HuH-7 (cell line): ENCODE data around the gene DIPK1C.
"Not testable (repeated sequence)": the region's sequence is repeated elsewhere in the genome, so short reads cannot be mapped to it uniquely, and the experiment has no call there.

Experiments used
- DNase-seq: peaks from one replicate; pipeline ENCODE4 v3.0.0; 2011; ENCODE audit warnings: low spot score

The DIPK1C gene

DNA sequence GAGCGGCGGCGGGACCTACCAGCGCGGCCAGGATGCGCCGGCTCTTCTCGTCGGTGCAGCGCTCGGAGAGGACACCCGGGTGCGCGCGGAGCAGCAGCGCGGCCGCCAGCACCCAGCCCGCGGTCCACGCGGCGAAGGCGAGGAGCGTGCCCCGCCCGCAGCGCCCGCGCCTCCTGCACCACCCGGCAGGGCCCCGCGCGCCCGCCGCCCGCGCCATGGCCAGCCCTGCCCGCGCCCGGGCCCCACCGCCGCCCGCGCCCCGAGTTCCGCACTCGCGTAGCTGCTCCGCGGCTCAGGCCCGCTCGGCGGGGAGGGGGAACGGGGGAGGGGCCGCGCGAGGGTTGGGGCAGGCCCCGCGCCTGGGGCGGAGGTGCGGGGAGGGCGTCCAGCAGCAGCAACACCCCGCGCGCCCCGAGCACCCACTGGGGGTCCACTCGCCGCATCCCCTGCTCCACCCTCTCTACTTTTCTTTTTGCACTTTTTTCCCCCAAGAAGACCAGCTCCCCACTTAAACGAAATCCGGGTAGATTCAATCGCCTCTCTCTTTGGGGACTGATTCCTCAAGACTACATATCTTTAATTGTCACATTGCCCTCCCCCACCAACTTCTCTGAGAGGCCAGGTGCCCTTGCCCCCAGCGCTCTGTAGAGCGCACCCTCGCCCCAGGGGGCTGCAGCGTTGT lies at the start of gene DIPK1C:
Gene DIPK1C (minus strand): TSS at position 266 of the 682 bp plus-strand sequence. CDS start 49 bp downstream, at position 217.
- DNase-seq = no peak

DNA sequence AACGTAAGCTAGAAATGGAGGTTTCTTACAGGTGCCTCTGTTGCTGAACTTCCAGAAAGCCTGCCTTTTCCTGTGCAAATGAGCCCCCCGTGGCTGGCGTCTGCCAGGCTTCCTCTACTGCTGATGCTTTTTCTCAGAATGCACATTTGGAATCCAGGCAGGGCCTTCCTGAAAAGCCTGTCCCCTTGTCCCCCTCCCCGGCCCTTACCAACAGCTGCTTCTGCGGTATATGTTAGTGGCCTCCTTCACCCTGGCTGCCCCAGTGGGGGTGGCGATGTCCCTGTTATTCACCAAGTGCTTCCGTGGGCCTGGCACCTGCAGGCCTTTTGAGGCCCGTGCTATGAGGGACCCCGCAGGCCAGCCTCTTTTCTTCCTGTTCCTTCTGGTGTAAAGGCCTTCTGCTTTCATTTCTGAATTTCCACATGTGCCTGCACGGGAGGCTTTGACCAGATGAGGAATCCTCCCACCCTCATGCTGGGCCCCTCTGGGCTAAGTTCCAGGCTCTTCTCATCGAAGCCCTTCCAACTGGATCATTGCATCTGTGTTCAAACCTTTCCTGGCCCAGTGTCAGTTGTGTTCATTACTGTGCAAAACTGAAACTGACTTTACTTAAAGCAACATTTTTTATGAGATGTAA lies 49.5 kb upstream of the DIPK1C start:
- no peak for DNase-seq

GRCh38 chr18:74505776-74506175 lies 48.7 kb upstream of the DIPK1C start:
- no peak for DNase-seq

DNA sequence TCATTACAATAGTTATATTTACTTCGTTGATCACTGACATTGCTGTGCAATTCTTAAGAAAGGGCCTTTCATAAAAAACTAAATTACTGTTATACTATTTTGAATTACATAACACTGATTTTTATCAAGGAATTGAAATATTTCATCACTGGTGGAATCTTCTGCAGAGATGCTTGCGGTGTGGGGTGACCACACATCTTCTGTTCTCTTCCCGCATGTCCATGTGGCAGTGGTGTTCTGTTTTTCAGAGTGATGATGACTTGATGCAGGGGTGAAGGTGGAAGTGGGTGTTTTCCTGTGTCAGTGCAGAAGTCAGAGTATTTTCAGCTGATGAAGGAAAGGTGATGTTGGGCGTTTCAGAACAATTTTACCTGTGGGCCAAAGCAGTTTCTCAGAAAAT lies 46.0 kb upstream of the DIPK1C start:
- no peak for DNase-seq

DNA sequence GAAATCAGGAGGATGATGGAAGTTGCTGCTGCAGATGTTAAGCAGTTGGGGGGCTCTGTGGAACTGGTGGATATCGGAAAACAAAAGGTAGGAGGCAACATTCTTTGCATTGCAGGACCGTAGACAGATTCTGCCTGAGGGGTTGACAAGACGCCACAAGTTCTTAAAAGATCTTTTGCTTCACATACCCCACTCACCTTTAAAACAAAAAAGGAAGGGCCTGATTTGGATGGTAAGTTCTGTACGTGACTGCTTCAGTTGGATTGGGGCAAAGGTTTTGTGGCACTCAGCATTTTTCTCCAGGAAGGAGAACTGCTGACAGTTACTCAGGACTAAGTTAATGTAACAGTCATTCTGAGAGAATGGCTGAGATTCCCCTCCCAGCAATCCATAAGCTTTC lies 44.3 kb upstream of the DIPK1C start:
- no peak for DNase-seq

DNA sequence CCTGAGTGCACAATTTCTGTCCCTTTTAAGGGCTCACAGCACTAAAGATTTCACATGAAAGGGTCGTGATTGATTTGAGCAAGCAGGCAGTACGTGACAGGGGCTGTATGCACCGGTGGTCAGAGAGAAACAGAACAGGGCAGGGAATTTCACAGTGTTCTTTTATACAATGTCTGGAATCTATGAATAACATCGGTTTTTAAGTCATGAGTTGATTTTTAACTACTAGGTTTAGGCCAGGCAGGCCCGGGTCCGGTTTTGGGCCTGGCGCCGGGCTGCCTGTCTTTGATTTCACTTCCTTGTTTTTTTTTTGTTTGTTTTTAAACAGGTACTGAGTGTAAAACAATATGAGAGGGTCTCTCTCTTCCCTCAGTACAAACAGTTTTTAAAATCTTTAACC lies 43.7 kb upstream of the DIPK1C start:
- not testable (repeated sequence) for DNase-seq

DNA sequence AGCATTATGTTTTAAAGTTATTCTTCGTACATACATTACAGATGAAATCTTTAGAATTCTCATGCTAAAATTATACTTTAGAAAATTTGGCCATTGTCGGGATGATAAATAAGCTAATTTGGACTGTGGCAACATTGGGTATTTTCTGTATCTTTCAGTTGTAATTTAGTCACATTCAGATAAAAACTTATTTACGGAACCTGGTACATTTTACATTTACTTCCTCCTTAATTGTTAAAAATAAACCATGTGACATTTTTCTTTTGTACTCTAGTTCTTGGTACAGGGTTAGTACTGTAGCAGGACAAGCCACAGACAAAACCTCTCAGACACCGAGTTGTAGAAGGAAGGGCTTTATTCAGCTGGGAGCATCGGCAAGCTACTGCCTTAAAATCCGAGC lies 43.3 kb upstream of the DIPK1C start:
- no peak for DNase-seq

DNA sequence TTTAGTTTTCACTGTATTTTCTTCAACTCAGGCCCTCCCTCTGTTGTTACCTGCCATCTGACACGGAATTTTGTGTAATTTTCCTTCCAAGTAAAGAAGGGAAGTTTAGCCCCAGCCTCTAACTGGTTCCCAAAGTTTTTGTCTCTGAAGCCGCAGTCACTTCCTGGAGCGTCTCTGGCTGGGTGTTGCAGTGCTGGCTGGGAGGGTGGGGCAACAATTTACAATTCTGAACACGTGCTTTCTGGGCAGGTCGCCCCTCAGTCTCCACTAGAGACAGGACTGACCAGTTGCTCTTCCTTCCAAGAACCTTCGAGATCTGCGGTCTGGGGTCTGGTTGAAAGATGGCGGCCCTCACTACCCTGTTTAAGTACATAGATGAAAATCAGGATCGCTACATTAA lies 42.5 kb upstream of the DIPK1C start:
- no peak for DNase-seq

- no peak for DNase-seq
These were observed 41.9 kb upstream of the DIPK1C start for GRCh38 chr18:74498712-74499627.

DNA sequence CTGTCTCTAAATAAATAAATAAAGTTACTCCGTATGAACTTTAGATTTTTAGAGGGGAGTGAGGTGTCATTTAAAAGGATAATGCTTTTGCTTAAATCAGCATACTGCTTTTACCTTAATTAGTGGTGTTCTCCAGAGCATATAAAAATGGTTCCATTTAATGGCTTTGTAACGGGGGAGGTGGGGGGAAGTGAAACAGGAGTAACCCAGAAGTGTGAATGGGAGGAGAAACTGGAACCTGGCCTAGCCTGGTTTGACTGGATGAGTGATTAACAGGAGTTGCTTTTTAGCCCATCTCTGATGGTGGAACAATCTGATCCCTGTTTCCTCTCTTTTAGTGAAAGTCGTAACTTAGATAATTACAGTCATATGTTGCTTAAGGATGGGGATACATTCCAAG lies 40.7 kb upstream of the DIPK1C start:
- no peak for DNase-seq

DNA sequence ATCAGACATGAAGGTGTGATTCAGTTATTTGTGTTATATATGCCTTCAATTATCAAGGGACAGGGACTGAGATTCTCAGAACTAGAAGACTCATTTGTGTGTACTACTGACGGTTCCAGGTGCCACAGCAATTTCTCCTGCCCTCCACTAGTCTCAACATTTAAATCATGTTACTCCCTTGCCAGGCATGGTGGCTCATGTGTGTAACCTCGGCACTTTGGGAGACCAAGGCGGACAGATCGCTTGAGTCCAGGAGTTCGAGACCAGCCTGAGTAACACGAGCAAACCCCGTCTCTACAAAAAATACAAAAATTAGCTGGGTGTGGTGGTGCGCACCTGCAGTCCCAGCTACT lies 40.2 kb upstream of the DIPK1C start:
- no peak for DNase-seq

GRCh38 chr18:74496508-74497323 lies 39.6 kb upstream of the DIPK1C start:
- DNase-seq = peak; percentile 57

GRCh38 chr18:74495581-74496507 lies 38.7 kb upstream of the DIPK1C start, which contains the start of gene CNDP2:
Gene CNDP2 (plus strand): TSS chr18:74496363. CDS start chr18:74499974, 3,611 bp downstream.
- peak; percentile 91 for DNase-seq

DNA sequence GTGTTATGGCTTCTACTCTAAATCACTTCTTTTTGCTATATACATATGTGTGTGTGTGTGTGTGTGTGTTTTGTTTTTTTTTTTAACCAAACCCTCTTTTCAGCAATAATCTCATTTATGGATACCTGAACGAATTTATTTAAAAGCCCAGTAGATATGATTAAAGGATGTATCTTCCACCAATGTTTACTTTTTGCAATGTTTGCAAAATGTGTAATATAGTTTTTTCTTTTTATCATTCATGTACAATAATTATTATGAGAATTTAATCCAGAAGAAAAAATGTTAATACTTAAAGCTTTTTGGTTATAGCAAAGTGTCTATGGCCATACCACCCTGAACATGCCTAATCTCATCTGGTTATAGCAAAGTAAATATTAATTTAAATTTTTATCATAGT lies 37.4 kb upstream of the DIPK1C start:
- no peak for DNase-seq

DNA sequence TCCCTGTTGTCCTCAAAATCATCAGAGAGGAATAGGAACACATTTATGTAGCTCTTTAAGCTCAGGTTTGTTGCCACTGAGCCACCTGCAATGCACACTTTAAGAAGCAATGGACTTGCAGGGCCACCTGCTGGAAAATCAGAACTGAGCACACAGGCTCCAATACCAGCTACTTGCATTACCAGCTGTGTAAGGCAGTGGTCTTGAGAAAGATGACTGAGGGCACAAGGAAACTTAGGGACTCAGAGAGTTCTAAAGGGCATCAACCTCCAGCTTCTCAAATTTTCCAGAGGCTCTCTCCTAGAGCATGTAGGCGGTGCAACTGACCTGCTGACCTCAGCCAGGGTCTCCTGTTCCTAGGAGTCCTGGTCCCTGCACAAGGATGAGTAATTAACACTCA lies 36.6 kb upstream of the DIPK1C start:
- peak; percentile 48 for DNase-seq

DNA sequence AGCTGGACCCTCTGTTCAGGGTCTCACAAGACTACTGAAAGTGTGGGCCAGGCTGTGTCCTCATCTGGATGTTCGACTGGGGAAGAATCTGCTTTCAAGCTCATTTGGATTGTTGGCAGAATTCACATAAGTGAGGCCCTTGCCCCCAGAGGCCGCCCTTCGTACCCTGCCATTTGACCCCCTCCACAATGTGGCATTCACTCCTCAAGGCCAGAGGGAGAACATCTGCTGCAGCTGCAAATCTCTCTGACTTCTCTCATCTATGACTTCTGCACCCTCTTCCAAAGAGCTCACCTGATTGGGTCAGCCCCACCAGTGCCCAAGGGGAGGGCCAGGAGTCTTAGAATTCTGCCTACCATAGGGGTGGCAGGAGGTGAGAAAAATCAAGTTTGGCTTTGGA lies 35.2 kb upstream of the DIPK1C start:
- DNase-seq = no peak

GRCh38 chr18:74489676-74490075 lies 32.6 kb upstream of the DIPK1C start:
- no peak for DNase-seq

- DNase-seq = no peak
These were observed 31.8 kb upstream of the DIPK1C start for GRCh38 chr18:74488864-74489263.

- no peak for DNase-seq
These were observed 31.2 kb upstream of the DIPK1C start for GRCh38 chr18:74488354-74488753.

GRCh38 chr18:74486119-74486849 lies 29.2 kb upstream of the DIPK1C start:
- DNase-seq = no peak
